B cell (primary cell): ENCODE measurements around the gene SLC44A3. TPM values are rescaled to one million over a fixed set of nuclear protein-coding genes. Genes with fewer than 3 reads are reported as not detected.

Source experiments
- ATAC-seq: fragments of 200-7000 bp; cut with Tn5 transposase; one replicate; pipeline ENCODE4 v1.10.0; 2021; ENCODE audit warnings: low read depth, mild to moderate bottlenecking, moderate number of reproducible peaks, moderate library complexity
- CTCF ChIA-PET: fragments of 350-600 bp; sonication (Branson Sonifier 250); formaldehyde crosslinking; loops from one replicate; lab custom pipeline; 2021; ENCODE audit warnings: antibody characterized with exemption, inconsistent platforms; lab: Charles Lee
- POLR2A ChIA-PET: fragments of 350-600 bp; sonication (Branson Sonifier 250); formaldehyde crosslinking; loops from one replicate; lab custom pipeline; 2021; ENCODE audit warnings: antibody characterized with exemption; lab: Charles Lee
- DNase-seq: peaks from one replicate; pipeline ENCODE4 v3.0.0; 2013
- H2AFZ ChIP-seq: 2 replicates; pipeline ENCODE4 v1.6.1; 2012; ENCODE audit warnings: mild to moderate bottlenecking, low read depth, low read length; ENCODE audit not compliant: insufficient read depth, poor library complexity, severe bottlenecking
- H3K27ac ChIP-seq, 2 donors: 1 replicate in 1 of 2; 2 replicates in 1 of 2; pipeline ENCODE4 v1.5.1; 2012 to 2013; ENCODE audit warnings: low read length in 2 of 2, mild to moderate bottlenecking in 2 of 2, moderate library complexity in 1 of 2
- H3K27me3 ChIP-seq, 4 experiments: fragments of 200-600 bp in 1 of 4; sonication (generic) in 1 of 4; replicated peaks in 1 of 4; 1 replicate in 2 of 4; 2 replicates in 2 of 4; pipeline versions ENCODE4 v1.6.1 to v1.7.0; 2013 to 2016; ENCODE audit warnings: low read length in 3 of 4, mild to moderate bottlenecking in 2 of 4, mixed read lengths in 1 of 4, moderate library complexity in 1 of 4; ENCODE audit not compliant: insufficient read depth in 4 of 4, control insufficient read depth in 3 of 4; ENCODE audit errors: control extremely low read depth in 1 of 4
- H3K36me3 ChIP-seq, 2 experiments: replicated peaks in 1 of 2; 1 replicate in 1 of 2; 2 replicates in 1 of 2; pipeline versions ENCODE4 v1.6.1 to v1.7.1; 2013; ENCODE audit warnings: low read length in 1 of 2; ENCODE audit not compliant: insufficient read depth in 2 of 2, control insufficient read depth in 1 of 2; ENCODE audit errors: control extremely low read depth in 1 of 2, extremely low read depth in 1 of 2
- H3K4me1 ChIP-seq, 2 donors: fragments of 200-600 bp in 1 of 2; sonication (generic) in 1 of 2; 1 replicate in 1 of 2; 2 replicates in 1 of 2; pipeline versions ENCODE4 v1.5.1 to v1.6.1; 2013 to 2017; ENCODE audit warnings: low read length in 2 of 2; ENCODE audit not compliant: control insufficient read depth in 2 of 2, insufficient read depth in 2 of 2
- H3K4me2 ChIP-seq: replicated peaks from 2 replicates; pipeline ENCODE3; 2012; ENCODE audit warnings: mild to moderate bottlenecking, low read depth, low read length; ENCODE audit not compliant: poor library complexity, severe bottlenecking
- H3K4me3 ChIP-seq, 5 experiments: fragments of 200-600 bp in 1 of 5; sonication (generic) in 1 of 5; 1 replicate in 3 of 5; 2 replicates in 2 of 5; pipeline versions ENCODE4 v1.5.1 to v1.7.0; 2011 to 2016; ENCODE audit warnings: low read length in 4 of 5, mild to moderate bottlenecking in 4 of 5, low read depth in 2 of 5, control low read depth in 1 of 5, moderate library complexity in 1 of 5; ENCODE audit not compliant: insufficient read depth in 1 of 5; ENCODE audit errors: control extremely low read depth in 1 of 5, extremely low read depth in 1 of 5
- H3K79me2 ChIP-seq: fragments of 200-600 bp; sonication (generic); one replicate; pipeline ENCODE4 v1.6.0; 2016; ENCODE audit warnings: low read length; ENCODE audit not compliant: control insufficient read depth, insufficient read depth
- H3K9ac ChIP-seq: fragments of 200-600 bp; sonication (generic); 2 replicates; pipeline ENCODE4 v1.6.1; 2017; ENCODE audit warnings: mild to moderate bottlenecking, low read length, moderate library complexity
- H3K9me3 ChIP-seq, 3 donors: one replicate each; pipeline versions ENCODE4 v1.6.1 to v1.7.1; 2013; ENCODE audit warnings: low read length in 2 of 3; ENCODE audit not compliant: control insufficient read depth in 2 of 3, insufficient read depth in 1 of 3; ENCODE audit errors: control extremely low read depth in 1 of 3
- H4K20me1 ChIP-seq: 2 replicates; pipeline ENCODE4 v1.6.0; 2012; ENCODE audit warnings: mild to moderate bottlenecking, low read length; ENCODE audit not compliant: insufficient read depth, control insufficient read depth, poor library complexity, severe bottlenecking
- H3K27ac Mint-ChIP-seq: one replicate; pipeline ENCODE4 v1.8.0; 2021; ENCODE audit warnings: mixed read lengths
- H3K27me3 Mint-ChIP-seq: one replicate; pipeline ENCODE4 v1.8.0; 2021; ENCODE audit warnings: mixed read lengths
- H3K4me1 Mint-ChIP-seq: one replicate; pipeline ENCODE4 v1.8.0; 2021; ENCODE audit warnings: mixed read lengths
- H3K4me3 Mint-ChIP-seq: one replicate; pipeline ENCODE4 v1.8.0; 2021; ENCODE audit warnings: mixed read lengths
- H3K9me3 Mint-ChIP-seq: one replicate; pipeline ENCODE4 v1.8.0; 2022; ENCODE audit warnings: mixed read lengths; ENCODE audit not compliant: insufficient read depth
- EZH2 ChIP-seq: IDR thresholded peaks from 2 replicates; pipeline ENCODE4 v1.6.1; 2012; ENCODE audit warnings: borderline replicate concordance, low read depth, mild to moderate bottlenecking, moderate library complexity, low read length; ENCODE audit not compliant: insufficient read depth, poor library complexity, severe bottlenecking
- WGBS: methylation state at CpG from one replicate; pipeline ENCODE4 v1.1.5; 2013; ENCODE audit warnings: missing lambda C conversion rate; ENCODE audit not compliant: insufficient coverage; 5-methylcytosine and 5-hydroxymethylcytosine counted together
- intact Hi-C: fragments of 100-400 bp; cut with micrococcal nuclease; formaldehyde crosslinking; loops from one replicate; pipeline ENCODE4 v1.10.0; 2022
- polyA plus RNA-seq: library from polyadenylated mRNA; depleted of rRNA; stranded (reverse); fragments of >200 nt; gene quantifications from 2 replicates; pipeline ENCODE4 v1.2.3, GENCODE V29; 2012
- total RNA-seq, 2 donors: library from RNA; stranded (reverse); fragments of 120-200 nt in 1 of 2; gene quantifications; 1 replicate in 1 of 2; 2 replicates in 1 of 2; pipeline versions ENCODE4 v1.2.3 to v1.2.4, GENCODE V29; 2013 to 2022
- TF ChIP-seq, protein P1 (sequence below): fragments of 200-600 bp; IDR thresholded peaks from one replicate; pipeline ENCODE4 v1.8.0; 2022; ENCODE audit warnings: antibody characterized with exemption, mild to moderate bottlenecking

Gene SLC44A3
- total and polyA plus RNA-seq, 2 donors (not counting 1 experiment from before 2014, with no cell fraction given) = not detected

- peaks cover 0 to 4% of the 10 kb centered on the region in 2 donors for H3K4me1 ChIP-seq
- no peaks in the 10 kb centered on the region for H3K27me3 ChIP-seq
- no peak overlapping the region for H3K4me3 ChIP-seq
- no peak overlapping the region for H3K4me3 Mint-ChIP-seq
- 81% methylated on average over 5 of the region's 6 CpGs for WGBS
- POLR2A ChIA-PET = no interaction called here
- TF ChIP-seq, protein P1, sequence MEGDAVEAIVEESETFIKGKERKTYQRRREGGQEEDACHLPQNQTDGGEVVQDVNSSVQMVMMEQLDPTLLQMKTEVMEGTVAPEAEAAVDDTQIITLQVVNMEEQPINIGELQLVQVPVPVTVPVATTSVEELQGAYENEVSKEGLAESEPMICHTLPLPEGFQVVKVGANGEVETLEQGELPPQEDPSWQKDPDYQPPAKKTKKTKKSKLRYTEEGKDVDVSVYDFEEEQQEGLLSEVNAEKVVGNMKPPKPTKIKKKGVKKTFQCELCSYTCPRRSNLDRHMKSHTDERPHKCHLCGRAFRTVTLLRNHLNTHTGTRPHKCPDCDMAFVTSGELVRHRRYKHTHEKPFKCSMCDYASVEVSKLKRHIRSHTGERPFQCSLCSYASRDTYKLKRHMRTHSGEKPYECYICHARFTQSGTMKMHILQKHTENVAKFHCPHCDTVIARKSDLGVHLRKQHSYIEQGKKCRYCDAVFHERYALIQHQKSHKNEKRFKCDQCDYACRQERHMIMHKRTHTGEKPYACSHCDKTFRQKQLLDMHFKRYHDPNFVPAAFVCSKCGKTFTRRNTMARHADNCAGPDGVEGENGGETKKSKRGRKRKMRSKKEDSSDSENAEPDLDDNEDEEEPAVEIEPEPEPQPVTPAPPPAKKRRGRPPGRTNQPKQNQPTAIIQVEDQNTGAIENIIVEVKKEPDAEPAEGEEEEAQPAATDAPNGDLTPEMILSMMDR = no peak
- no peak for TF ChIP-seq EZH2
- H2AFZ ChIP-seq = peak overlapping the region; percentile 76
- H3K27me3 Mint-ChIP-seq = no peaks in the 10 kb centered on the region
- H3K4me1 Mint-ChIP-seq = peaks cover 9% of the 10 kb centered on the region
- H3K9me3 ChIP-seq = no peaks in the 10 kb centered on the region
- no peak overlapping the region for H3K27ac Mint-ChIP-seq
- CTCF ChIA-PET = no interaction called here
- ATAC-seq = no peak
- H3K79me2 ChIP-seq = no peaks in the 10 kb centered on the region
- H3K36me3 ChIP-seq = no peaks in the 10 kb centered on the region
- no peak overlapping the region for H3K9ac ChIP-seq
- H3K9me3 Mint-ChIP-seq = no peaks in the 10 kb centered on the region
- H3K27ac ChIP-seq = no peak overlapping the region
- no peak overlapping the region for H3K4me2 ChIP-seq
- intact Hi-C loops = no loop called here
- H4K20me1 ChIP-seq = no peaks in the 10 kb centered on the region
- DNase-seq = no peak
Measured at GRCh38 chr1:94884106-94884505, 63.9 kb downstream of the SLC44A3 start.

GRCh38 chr1:94884507-94884906 lies 64.3 kb downstream of the SLC44A3 start:
- CTCF ChIA-PET = no interaction called here
- Histone ChIP-seq H3K9ac (no peak overlapping the region), H3K27ac (no peak overlapping the region), H3K27me3 (no peaks in the 10 kb centered on the region), H4K20me1 (no peaks in the 10 kb centered on the region), H2AFZ (no peak overlapping the region), H3K9me3 (no peaks in the 10 kb centered on the region), H3K4me3 (no peak overlapping the region), H3K36me3 (no peaks in the 10 kb centered on the region), H3K4me1 (peaks cover 0 to 4% of the 10 kb centered on the region in 2 donors), H3K4me2 (no peak overlapping the region), H3K79me2 (no peaks in the 10 kb centered on the region)
- POLR2A ChIA-PET = no interaction called here
- Mint-ChIP-seq H3K9me3 (no peaks in the 10 kb centered on the region), H3K4me3 (no peak overlapping the region), H3K27me3 (no peaks in the 10 kb centered on the region), H3K27ac (no peak overlapping the region), H3K4me1 (peaks cover 9% of the 10 kb centered on the region)
- TF ChIP-seq, protein P1 = no peak
- TF ChIP-seq EZH2 = no peak
- ATAC-seq = no peak
- 91% methylated on average over 2 of the region's 6 CpGs for WGBS
- DNase-seq = no peak
- intact Hi-C loops = no loop called here
